SK-N-SH treated with all-trans-retinoic acid at 6 μM for 48 hours (cell line): ENCODE data around the gene ROPN1L.
"Not testable (repeated sequence)": the region's sequence is repeated elsewhere in the genome, so short reads cannot be mapped to it uniquely, and the experiment has no call there.

ENCODE experiments used
- ATAC-seq: fragments of 200-7000 bp; cut with Tn5 transposase; 3 replicates; pipeline ENCODE4 v1.9.1; 2020; ENCODE audit warnings: mild to moderate bottlenecking, moderate library complexity
- ARNTL ChIP-seq: fragments of 450-650 bp; formaldehyde crosslinking; IDR thresholded peaks from 2 replicates; pipeline ENCODE4 v1.5.0; 2020; ENCODE audit warnings: low read depth, mild to moderate bottlenecking, moderate library complexity, borderline replicate concordance
- BACH2 ChIP-seq: fragments of 250-450 bp; sonication (Bioruptor Pico); IDR thresholded peaks from 2 replicates; pipeline ENCODE4 v1.9.0; 2021; ENCODE audit warnings: mild to moderate bottlenecking, borderline replicate concordance
- CREB5 ChIP-seq: fragments of 250-450 bp; sonication (Bioruptor Pico); IDR thresholded peaks from 2 replicates; pipeline ENCODE4 v1.5.1; 2020; ENCODE audit warnings: low read depth, mild to moderate bottlenecking, moderate library complexity
- CSDC2 ChIP-seq: fragments of 250-450 bp; sonication (Bioruptor Pico); IDR thresholded peaks from 2 replicates; pipeline ENCODE4 v1.5.0; 2020; ENCODE audit warnings: mild to moderate bottlenecking, moderate library complexity
- ESRRG ChIP-seq: fragments of 250-450 bp; sonication (Bioruptor Pico); IDR thresholded peaks from 2 replicates; pipeline ENCODE4 v1.6.1; 2021; ENCODE audit warnings: mild to moderate bottlenecking
- GLIS3 ChIP-seq: fragments of 250-450 bp; sonication (Bioruptor Pico); IDR thresholded peaks from 2 replicates; pipeline ENCODE4 v1.5.0; 2020; ENCODE audit warnings: mild to moderate bottlenecking, moderate library complexity
- ISL1 ChIP-seq: fragments of 250-450 bp; sonication (Bioruptor Pico); IDR thresholded peaks from 2 replicates; pipeline ENCODE4 v2.1.2; 2022; ENCODE audit warnings: mild to moderate bottlenecking, moderate library complexity
- OSR1 ChIP-seq: fragments of 250-450 bp; sonication (Bioruptor Pico); IDR thresholded peaks from 2 replicates; pipeline ENCODE4 v1.8.0; 2022; ENCODE audit warnings: moderate library complexity, mild to moderate bottlenecking, inconsistent platforms
- PATZ1 ChIP-seq: fragments of 250-450 bp; sonication (Bioruptor Pico); IDR thresholded peaks from 2 replicates; pipeline ENCODE4 v1.8.0; 2020; ENCODE audit warnings: mild to moderate bottlenecking, moderate library complexity, borderline replicate concordance
- PPARA ChIP-seq: fragments of 250-450 bp; sonication (Bioruptor Pico); IDR thresholded peaks from 2 replicates; pipeline ENCODE4 v1.5.0; 2020; ENCODE audit warnings: mild to moderate bottlenecking, borderline replicate concordance
- RARB ChIP-seq: fragments of 250-450 bp; sonication (Bioruptor Pico); IDR thresholded peaks from 2 replicates; pipeline ENCODE4 v1.8.0; 2021; ENCODE audit warnings: mild to moderate bottlenecking, moderate library complexity
- SNAI2 ChIP-seq: fragments of 250-450 bp; sonication (Bioruptor Pico); IDR thresholded peaks from 2 replicates; pipeline ENCODE4 v1.5.0; 2020; ENCODE audit warnings: mild to moderate bottlenecking, moderate library complexity
- TCF4 ChIP-seq: fragments of 250-450 bp; sonication (Bioruptor Pico); IDR thresholded peaks from 2 replicates; pipeline ENCODE4 v1.8.0; 2021; ENCODE audit warnings: mild to moderate bottlenecking, moderate library complexity, borderline replicate concordance
- ZC3H10 ChIP-seq: fragments of 250-450 bp; sonication (Bioruptor Pico); IDR thresholded peaks from 2 replicates; pipeline ENCODE4 v1.5.1; 2021; ENCODE audit warnings: mild to moderate bottlenecking, moderate library complexity
- ZFP3 ChIP-seq: fragments of 250-450 bp; sonication (Bioruptor Pico); IDR thresholded peaks from 2 replicates; pipeline ENCODE4 v1.5.0; 2020; ENCODE audit warnings: mild to moderate bottlenecking, moderate library complexity
- ZFP30 ChIP-seq: fragments of 450-650 bp; formaldehyde crosslinking; IDR thresholded peaks from 2 replicates; pipeline ENCODE4 v1.5.0; 2022; ENCODE audit warnings: mild to moderate bottlenecking, moderate library complexity
- ZNF565 ChIP-seq: fragments of 450-650 bp; formaldehyde crosslinking; conservative IDR thresholded peaks from 2 replicates; pipeline ENCODE4 v1.5.0; 2020; ENCODE audit warnings: low read depth, mild to moderate bottlenecking, moderate library complexity
- ZNF70 ChIP-seq: fragments of 450-650 bp; formaldehyde crosslinking; IDR thresholded peaks from 2 replicates; pipeline ENCODE4 v1.5.0; 2020; ENCODE audit warnings: mild to moderate bottlenecking, moderate library complexity
- ZNF8 ChIP-seq: fragments of 450-650 bp; formaldehyde crosslinking; IDR thresholded peaks from 2 replicates; pipeline ENCODE4 v1.5.0; 2020; ENCODE audit warnings: mild to moderate bottlenecking, moderate library complexity
- TF ChIP-seq, protein P1 (sequence below): fragments of 250-450 bp; sonication (Bioruptor Pico); IDR thresholded peaks from 2 replicates; pipeline ENCODE4 v1.5.0; 2020; ENCODE audit warnings: mild to moderate bottlenecking, moderate library complexity
- TF ChIP-seq, protein P2 (sequence below): fragments of 250-450 bp; sonication (Bioruptor Pico); IDR thresholded peaks from 2 replicates; pipeline ENCODE4 v1.8.0; 2021; ENCODE audit warnings: low read depth, mild to moderate bottlenecking, moderate library complexity, borderline replicate concordance

The ROPN1L gene

DNA sequence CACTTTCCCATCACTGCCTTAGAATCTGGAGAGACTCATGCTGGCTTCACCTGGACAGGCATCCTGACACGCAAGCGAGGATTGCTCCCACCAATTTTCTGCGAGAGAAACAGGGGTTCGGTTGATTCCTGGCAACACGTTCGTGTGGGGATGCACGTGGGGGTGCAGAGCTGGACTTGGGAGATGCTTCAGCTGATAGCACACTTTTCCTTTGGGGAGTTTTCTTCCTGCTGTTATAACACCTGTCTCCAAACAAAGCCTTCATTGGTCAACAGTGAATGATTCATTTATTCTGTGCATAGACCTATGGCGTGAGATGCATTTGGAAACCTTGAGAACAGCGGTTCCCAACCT lies 50.0 kb downstream of the ROPN1L start:
- TF ChIP-seq GLIS3 (CRISPR knock-in tag), result no peak
- TF ChIP-seq, protein P1, sequence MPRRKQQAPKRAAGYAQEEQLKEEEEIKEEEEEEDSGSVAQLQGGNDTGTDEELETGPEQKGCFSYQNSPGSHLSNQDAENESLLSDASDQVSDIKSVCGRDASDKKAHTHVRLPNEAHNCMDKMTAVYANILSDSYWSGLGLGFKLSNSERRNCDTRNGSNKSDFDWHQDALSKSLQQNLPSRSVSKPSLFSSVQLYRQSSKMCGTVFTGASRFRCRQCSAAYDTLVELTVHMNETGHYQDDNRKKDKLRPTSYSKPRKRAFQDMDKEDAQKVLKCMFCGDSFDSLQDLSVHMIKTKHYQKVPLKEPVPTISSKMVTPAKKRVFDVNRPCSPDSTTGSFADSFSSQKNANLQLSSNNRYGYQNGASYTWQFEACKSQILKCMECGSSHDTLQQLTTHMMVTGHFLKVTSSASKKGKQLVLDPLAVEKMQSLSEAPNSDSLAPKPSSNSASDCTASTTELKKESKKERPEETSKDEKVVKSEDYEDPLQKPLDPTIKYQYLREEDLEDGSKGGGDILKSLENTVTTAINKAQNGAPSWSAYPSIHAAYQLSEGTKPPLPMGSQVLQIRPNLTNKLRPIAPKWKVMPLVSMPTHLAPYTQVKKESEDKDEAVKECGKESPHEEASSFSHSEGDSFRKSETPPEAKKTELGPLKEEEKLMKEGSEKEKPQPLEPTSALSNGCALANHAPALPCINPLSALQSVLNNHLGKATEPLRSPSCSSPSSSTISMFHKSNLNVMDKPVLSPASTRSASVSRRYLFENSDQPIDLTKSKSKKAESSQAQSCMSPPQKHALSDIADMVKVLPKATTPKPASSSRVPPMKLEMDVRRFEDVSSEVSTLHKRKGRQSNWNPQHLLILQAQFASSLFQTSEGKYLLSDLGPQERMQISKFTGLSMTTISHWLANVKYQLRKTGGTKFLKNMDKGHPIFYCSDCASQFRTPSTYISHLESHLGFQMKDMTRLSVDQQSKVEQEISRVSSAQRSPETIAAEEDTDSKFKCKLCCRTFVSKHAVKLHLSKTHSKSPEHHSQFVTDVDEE (CRISPR knock-in tag), result no peak
- TF ChIP-seq CREB5 (CRISPR knock-in tag), result no peak
- TF ChIP-seq ZNF8 (CRISPR knock-in tag), result no peak
- TF ChIP-seq TCF4 (CRISPR knock-in tag), result no peak
- TF ChIP-seq PPARA (CRISPR knock-in tag), result no peak
- no peak for TF ChIP-seq BACH2
- no peak for TF ChIP-seq PATZ1 (CRISPR knock-in tag)
- no peak for TF ChIP-seq OSR1 (CRISPR knock-in tag)
- TF ChIP-seq CSDC2 (CRISPR knock-in tag), result no peak
- no peak for TF ChIP-seq ISL1 (CRISPR knock-in tag)
- no peak for TF ChIP-seq ESRRG
- no peak for TF ChIP-seq ZFP30 (CRISPR knock-in tag)
- no peak for TF ChIP-seq RARB (CRISPR knock-in tag)
- TF ChIP-seq ZFP3 (CRISPR knock-in tag), result no peak
- no peak for TF ChIP-seq ZC3H10 (CRISPR knock-in tag)
- no peak for TF ChIP-seq ZNF565 (CRISPR knock-in tag)
- TF ChIP-seq ZNF70 (CRISPR knock-in tag), result no peak
- TF ChIP-seq SNAI2 (CRISPR knock-in tag), result no peak
- no peak for TF ChIP-seq ARNTL (CRISPR knock-in tag)
- ATAC-seq, result no peak

GRCh38 chr5:10493884-10494283 lies 52.2 kb downstream of the ROPN1L start:
- ATAC-seq, result no peak
- TF ChIP-seq RARB (CRISPR knock-in tag), result no peak
- TF ChIP-seq CSDC2 (CRISPR knock-in tag), result no peak
- TF ChIP-seq ZNF70 (CRISPR knock-in tag), result no peak
- TF ChIP-seq, protein P1 (CRISPR knock-in tag), result no peak
- TF ChIP-seq GLIS3 (CRISPR knock-in tag), result no peak
- no peak for TF ChIP-seq ZC3H10 (CRISPR knock-in tag)

GRCh38 chr5:10494497-10494896 lies 52.8 kb downstream of the ROPN1L start:
- ATAC-seq, result not testable (repeated sequence)

GRCh38 chr5:10497554-10497953 lies 55.9 kb downstream of the ROPN1L start:
- no peak for ATAC-seq
- TF ChIP-seq BACH2 (no peak), PPARA (CRISPR knock-in tag) (no peak), PATZ1 (CRISPR knock-in tag) (no peak), ZFP3 (CRISPR knock-in tag) (no peak), ZNF565 (CRISPR knock-in tag) (no peak), OSR1 (CRISPR knock-in tag) (no peak), ZNF8 (CRISPR knock-in tag) (no peak)
- TF ChIP-seq, protein P2, sequence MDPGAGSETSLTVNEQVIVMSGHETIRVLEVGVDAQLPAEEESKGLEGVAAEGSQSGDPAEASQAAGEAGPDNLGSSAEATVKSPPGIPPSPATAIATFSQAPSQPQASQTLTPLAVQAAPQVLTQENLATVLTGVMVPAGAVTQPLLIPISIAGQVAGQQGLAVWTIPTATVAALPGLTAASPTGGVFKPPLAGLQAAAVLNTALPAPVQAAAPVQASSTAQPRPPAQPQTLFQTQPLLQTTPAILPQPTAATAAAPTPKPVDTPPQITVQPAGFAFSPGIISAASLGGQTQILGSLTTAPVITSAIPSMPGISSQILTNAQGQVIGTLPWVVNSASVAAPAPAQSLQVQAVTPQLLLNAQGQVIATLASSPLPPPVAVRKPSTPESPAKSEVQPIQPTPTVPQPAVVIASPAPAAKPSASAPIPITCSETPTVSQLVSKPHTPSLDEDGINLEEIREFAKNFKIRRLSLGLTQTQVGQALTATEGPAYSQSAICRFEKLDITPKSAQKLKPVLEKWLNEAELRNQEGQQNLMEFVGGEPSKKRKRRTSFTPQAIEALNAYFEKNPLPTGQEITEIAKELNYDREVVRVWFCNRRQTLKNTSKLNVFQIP (CRISPR knock-in tag), result no peak
- TF ChIP-seq, protein P1 (CRISPR knock-in tag), result no peak
